ENCODE data around the gene PHLDB1.

- TF ChIP-seq, protein P1, sequence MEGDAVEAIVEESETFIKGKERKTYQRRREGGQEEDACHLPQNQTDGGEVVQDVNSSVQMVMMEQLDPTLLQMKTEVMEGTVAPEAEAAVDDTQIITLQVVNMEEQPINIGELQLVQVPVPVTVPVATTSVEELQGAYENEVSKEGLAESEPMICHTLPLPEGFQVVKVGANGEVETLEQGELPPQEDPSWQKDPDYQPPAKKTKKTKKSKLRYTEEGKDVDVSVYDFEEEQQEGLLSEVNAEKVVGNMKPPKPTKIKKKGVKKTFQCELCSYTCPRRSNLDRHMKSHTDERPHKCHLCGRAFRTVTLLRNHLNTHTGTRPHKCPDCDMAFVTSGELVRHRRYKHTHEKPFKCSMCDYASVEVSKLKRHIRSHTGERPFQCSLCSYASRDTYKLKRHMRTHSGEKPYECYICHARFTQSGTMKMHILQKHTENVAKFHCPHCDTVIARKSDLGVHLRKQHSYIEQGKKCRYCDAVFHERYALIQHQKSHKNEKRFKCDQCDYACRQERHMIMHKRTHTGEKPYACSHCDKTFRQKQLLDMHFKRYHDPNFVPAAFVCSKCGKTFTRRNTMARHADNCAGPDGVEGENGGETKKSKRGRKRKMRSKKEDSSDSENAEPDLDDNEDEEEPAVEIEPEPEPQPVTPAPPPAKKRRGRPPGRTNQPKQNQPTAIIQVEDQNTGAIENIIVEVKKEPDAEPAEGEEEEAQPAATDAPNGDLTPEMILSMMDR (IDR thresholded peaks at IDR 0.05) = no peak
- no peak for TF ChIP-seq POLR2A (IDR thresholded peaks at IDR 0.05)
Observed at GRCh38 chr11:118662401-118663271, 55.2 kb downstream of the PHLDB1 start.
